Measurements from ENCODE around the gene GATAD2A.

GRCh38 chr19:19546751-19547162 lies 141.3 kb downstream of the GATAD2A start:
- TF ChIP-seq GATA2 (IDR thresholded peaks at IDR 0.05; ENCODE audit: low read depth, low read length) (no peak), GATA3 (IDR thresholded peaks at IDR 0.05; ENCODE audit: low read depth, low read length) (no peak)

Measured in SH-SY5Y (cell line).